Ecto neural progenitor cell (in vitro differentiated cells): ENCODE results near the gene TDRD12.

Experiments
- DNase-seq: peaks from one replicate; pipeline ENCODE4 v3.0.0-alpha.2; 2018; ENCODE audit warnings: low spot score

The TDRD12 gene, protein sequence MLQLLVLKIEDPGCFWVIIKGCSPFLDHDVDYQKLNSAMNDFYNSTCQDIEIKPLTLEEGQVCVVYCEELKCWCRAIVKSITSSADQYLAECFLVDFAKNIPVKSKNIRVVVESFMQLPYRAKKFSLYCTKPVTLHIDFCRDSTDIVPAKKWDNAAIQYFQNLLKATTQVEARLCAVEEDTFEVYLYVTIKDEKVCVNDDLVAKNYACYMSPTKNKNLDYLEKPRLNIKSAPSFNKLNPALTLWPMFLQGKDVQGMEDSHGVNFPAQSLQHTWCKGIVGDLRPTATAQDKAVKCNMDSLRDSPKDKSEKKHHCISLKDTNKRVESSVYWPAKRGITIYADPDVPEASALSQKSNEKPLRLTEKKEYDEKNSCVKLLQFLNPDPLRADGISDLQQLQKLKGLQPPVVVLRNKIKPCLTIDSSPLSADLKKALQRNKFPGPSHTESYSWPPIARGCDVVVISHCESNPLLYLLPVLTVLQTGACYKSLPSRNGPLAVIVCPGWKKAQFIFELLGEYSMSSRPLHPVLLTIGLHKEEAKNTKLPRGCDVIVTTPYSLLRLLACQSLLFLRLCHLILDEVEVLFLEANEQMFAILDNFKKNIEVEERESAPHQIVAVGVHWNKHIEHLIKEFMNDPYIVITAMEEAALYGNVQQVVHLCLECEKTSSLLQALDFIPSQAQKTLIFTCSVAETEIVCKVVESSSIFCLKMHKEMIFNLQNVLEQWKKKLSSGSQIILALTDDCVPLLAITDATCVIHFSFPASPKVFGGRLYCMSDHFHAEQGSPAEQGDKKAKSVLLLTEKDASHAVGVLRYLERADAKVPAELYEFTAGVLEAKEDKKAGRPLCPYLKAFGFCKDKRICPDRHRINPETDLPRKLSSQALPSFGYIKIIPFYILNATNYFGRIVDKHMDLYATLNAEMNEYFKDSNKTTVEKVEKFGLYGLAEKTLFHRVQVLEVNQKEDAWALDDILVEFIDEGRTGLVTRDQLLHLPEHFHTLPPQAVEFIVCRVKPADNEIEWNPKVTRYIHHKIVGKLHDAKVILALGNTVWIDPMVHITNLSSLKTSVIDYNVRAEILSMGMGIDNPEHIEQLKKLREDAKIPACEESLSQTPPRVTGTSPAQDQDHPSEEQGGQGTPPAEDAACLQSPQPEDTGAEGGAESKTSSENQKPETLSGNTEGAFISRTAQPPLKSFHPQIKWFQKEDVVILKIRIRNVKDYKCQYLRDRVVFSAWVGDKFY (N-terminal part only)

GRCh38 chr19:32719611-32720059, at the start of gene TDRD12:
TSS of gene TDRD12 (plus strand) at chr19:32719767. CDS start at chr19:32720073, 306 bp downstream.
- no peak for DNase-seq

DNA sequence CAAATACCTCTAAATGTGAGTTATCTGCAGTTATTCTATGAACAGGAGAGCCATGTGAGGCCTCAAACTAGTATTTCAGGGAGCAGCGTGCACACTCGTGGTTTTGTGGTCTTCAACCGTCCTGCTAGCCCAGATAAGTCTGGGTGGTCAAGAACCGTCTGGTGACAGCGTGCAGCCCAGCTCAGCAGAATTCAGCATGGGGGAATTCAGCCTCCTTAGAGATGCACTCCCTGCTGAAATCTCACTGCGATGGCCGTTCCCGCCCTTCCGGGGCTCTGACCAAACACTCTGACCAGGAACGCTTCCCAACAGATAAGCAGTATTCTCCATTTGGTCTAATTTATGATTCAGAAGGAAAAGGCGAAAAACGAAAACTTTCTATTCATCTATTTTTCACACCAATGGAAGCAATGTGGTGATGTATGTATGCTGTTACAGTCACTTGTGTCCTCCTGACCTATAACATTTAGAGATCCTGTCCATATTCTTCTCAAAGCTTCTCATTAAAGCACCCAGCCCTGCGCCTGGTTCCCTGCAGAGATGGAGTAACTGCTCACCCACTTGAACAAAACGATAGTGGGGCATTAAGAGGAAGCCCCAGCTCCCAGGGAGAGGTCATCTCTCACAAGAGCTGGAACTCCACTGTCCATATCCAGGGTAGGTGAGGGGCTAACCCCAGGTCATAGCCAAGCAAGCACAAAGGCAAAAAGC, 47.5 kb upstream of the TDRD12 start:
- no peak for DNase-seq

GRCh38 chr19:32672841-32673240, 46.7 kb upstream of the TDRD12 start:
- DNase-seq = no peak

DNA sequence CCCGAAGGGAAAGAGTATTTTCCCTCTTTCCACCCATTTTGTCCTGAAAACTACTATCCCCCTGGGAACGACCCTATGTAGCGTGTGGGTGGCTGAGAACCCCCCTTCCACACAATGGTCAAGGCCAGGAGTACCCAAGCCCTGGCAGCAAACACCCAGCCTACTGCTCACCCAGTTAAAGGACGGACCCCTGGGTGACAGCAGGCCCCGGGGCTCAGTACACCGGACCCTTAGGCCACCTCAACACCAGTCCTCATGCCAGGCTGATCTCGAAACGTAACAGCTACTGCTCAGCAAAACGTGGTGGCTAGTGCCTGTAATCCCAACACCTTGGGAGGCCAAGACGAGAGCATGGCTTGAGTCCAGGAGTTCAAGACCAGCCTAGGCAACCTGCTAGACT, 46.0 kb upstream of the TDRD12 start:
- DNase-seq = no peak

DNA sequence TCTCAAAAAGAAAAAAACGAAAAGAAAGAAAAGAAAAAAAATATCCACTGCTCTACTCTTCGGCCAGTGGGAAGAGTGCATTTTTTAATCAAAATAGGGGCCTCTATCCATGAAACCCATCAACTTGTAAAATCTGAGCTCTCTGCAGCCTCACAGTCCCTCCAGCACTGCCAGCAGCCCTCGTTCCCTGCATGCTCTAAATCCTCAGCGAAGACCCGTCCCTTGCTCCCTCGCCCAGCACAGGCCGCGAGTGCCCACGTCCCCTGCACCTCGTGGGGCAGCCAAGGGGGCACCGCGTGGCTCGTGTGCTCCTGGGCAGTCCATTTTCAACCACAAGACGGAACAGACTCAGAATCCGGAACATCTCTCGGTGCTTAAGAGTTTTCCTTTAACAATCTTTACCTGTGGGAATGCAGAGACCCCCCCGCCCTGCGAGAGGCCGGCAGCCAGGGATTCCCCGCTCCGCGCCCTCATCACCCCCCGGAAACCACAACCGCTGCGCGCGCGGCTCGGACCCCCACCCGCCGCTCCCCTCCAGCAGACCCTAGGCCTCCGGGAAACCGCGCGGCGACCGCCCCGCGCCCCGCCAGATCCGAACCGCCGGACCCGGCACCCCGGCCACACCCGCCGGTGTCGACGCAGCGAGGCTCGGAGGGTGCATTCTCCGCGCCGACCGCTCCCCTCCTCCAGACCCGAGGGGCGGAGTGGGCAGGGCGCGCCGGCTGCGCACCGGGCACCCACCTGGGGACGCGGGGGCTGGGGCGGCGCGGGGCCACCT, 45.2 kb upstream of the TDRD12 start:
- no peak for DNase-seq

- DNase-seq = peak; percentile 99
Measured at GRCh38 chr19:32674931-32675719, 44.4 kb upstream of the TDRD12 start, which contains the start of gene ANKRD27. TSS of gene ANKRD27 (minus strand) at chr19:32675180. CDS start at chr19:32659015, 16,165 bp downstream.

DNA sequence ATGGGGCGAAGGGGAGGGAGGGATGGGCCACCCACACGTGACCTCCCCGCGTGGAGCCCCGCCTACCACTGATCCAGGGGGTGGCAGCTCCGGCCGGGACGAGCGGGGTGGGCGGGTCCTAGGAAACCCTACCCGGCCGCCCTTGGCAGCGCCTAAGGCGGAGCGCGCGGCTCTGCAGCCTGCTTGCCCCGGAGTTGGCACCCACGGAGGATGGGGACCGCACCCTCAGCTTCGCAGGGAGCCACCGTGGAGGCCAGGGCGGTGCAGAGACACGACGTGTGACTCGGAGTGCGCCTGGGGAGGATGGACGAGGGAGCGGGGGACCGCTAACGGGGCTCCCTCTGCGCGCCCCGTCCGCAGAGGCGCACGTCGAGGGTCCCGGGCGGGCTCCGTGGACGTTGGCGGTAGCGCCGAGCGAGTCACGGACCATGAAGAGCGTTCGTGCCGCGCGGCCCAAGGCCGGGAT, 43.8 kb upstream of the TDRD12 start, which contains the start of gene RGS9BP:
Gene RGS9BP (plus strand): TSS at position 129 of the 466 bp plus-strand sequence. CDS start 416 bp downstream, outside the sequence.
- no peak for DNase-seq

GRCh38 chr19:32676186-32676894, 43.2 kb upstream of the TDRD12 start:
- peak; percentile 70 for DNase-seq

DNA sequence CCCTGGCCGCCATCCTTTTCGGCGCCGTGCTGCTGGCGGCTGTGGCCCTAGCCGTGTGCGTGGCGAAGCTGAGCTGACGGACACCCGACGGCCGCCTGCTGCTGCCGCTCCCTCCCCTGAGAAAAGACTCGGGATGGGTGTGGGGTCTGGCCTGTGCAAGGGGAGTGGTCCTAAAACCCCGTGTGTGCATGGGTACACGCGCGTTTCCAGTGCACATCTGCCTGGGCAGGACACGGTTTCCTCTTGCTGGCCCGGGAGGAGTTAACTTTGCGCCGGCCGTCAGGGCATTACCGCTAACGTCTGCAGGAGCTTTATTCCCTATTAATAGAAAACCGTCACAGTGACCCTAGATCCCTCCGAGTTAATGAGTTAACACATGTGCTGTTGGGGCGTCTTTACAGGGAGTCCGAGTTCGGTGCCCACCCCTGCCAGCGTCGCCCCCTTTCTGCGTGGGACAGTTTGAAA, 42.6 kb upstream of the TDRD12 start:
- peak; percentile 58 for DNase-seq

GRCh38 chr19:32677657-32678056, 41.9 kb upstream of the TDRD12 start:
- DNase-seq = peak; percentile 90

DNA sequence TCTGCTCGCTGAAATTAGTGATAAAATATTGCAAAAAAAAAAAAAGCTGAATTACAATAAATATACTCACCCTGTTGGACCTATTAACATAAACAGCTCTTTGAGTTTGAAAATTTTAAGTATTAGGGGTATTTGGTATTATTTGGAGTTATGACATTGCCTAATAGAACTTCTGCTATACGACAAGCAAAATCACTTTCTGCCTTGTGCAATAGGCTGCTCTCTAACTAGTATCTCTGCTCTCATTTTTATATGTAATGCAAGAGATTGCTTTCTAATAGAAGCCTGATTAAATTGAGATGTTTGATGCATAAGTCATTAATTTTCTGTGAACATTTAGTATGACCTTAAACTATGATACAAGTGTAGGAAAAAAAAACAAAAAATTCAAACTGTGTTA, 38.6 kb upstream of the TDRD12 start:
- DNase-seq = no peak

- DNase-seq = no peak
Measured at GRCh38 chr19:32682317-32682716, 37.2 kb upstream of the TDRD12 start.

- DNase-seq = no peak
Measured at GRCh38 chr19:32686847-32687475, 32.6 kb upstream of the TDRD12 start.

- no peak for DNase-seq
Measured at GRCh38 chr19:32687681-32688080, 31.9 kb upstream of the TDRD12 start.

DNA sequence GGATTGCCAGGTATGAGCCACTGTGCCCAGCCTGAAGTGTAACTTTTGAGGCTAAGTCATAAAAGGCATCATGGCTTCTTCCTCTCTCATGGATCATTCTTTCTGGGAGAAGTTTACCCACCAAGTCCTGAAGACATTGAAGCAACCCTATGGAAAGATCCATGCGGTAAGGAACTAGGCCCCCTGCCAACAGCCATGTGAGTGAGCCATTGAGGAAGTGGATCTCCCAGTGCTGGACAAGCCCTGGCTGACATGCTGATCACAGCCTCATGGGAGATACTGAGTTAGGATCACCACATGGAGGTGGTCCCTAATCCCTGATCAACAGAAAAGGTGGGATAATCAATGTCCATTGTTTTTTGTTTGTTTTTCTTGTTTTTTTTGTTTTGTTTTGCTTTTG, 31.3 kb upstream of the TDRD12 start:
- no peak for DNase-seq

- DNase-seq = peak; percentile 72
Measured at GRCh38 chr19:32691291-32691951, 28.1 kb upstream of the TDRD12 start, which contains the start of gene NUDT19. TSS of gene NUDT19 (plus strand) at chr19:32691821. CDS start at chr19:32691961, 140 bp downstream.

- DNase-seq = no peak
Measured at GRCh38 chr19:32691952-32692726, 27.4 kb upstream of the TDRD12 start.
